ENCODE data around the gene SPAG4.
A peak's percentile ranks its signal among the peaks of the same experiment; 100 is the strongest.

SPAG4 gene

GRCh38 chr20:35600176-35600992, 15.2 kb upstream of the SPAG4 start:
- ATAC-seq = no peak

DNA sequence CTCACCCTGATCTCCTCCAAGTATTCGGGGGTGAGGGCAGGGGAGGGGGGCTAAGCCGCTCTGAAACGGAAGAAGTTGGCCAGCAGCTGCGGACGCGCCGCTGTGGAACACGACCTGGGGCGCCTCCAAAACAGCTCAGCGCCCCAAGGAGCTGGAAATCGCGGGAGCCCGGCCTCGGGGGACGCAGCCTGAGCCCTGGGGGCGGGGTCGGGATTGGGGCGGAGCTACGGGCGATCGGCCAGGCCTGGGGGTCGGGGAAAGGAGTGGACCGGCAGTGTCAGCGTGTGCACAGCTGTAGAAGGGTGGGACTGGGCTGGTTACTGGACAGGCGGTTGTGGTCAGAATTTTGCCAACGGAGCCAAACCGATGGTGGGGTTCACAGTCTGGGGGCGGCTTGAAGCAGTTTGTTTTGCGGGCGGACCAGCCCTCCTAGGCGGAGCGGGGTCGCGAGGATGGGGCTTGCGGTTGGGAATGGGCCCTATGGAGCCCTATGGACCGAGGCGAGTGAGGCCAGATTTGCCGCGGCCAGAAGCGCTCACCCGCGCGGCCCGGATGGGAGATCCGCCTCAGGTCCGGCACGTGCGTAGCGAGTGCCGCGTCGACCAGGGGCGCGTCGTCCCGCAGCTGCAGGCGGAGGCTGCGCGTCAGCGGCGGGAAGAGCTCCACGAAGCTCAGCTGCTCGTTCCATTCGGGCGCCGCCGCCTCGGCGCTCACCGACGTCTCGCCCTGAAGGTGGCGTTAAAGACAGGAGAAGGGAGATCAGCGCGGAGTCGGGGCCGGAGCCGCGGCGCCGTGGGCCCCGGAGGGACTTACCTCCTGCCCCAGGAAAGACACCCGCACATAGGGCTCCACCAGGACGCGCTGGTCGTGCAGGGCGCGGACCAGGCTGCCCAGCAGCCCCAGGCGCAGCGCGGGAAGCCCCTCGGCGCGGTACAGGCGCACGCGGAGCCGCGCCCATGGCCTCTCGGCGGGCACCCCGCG, 14.3 kb upstream of the SPAG4 start:
- peak; percentile 89 to 94 for ATAC-seq

- no peak for ATAC-seq
Observed at GRCh38 chr20:35601990-35602389, 13.6 kb upstream of the SPAG4 start.

GRCh38 chr20:35602851-35603495, 12.7 kb upstream of the SPAG4 start:
- no peak for ATAC-seq

DNA sequence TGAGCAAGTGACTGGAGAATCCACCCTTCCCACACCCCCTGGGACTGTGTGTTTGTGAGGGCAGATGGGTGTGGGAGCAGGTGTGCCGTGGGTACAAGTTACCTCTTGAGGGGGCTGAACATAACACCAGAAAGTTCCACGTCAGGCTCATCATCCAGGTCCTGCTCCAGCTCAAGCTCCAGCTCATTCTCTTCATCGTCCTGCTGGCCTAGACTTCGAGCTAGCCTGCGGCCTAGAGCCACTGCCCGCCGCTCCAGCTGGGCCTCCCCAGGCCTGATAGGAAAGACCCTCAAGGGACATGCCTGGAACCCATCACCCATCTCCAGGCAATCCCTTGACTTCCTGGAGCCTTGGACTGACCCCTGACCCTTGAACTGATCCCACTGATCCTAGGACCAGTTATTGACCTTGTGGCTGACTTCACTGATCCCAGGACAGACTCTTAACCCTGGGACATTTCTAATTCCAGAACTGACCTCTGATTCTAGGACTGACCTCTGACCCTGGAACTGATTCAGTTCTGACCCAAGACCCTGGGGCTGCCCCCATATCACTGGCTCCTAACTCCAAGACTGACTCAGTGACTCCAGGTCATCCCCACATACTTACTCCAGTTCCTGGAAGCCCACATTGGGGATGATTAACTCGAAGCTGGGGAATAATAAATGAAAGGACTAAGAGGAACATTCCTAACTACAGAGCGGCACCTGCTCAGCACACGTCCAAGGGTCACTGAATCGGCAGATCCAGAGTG, 11.8 kb upstream of the SPAG4 start:
- no peak for ATAC-seq

DNA sequence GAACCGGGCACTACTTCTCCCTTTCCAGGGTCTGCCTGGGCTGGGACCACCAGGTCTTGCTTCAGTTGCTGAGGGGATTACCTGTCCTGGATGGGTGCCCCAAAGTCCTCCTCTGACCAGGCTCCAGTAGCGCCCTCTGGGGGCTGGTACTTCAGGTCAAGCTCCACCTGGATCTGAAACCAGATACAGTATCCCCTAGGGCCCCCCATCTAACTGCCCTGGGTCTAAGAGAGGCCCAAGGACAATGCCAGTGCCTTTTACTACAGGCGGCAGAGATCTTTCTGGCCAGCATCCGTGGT, 11.2 kb upstream of the SPAG4 start:
- ATAC-seq = no peak

DNA sequence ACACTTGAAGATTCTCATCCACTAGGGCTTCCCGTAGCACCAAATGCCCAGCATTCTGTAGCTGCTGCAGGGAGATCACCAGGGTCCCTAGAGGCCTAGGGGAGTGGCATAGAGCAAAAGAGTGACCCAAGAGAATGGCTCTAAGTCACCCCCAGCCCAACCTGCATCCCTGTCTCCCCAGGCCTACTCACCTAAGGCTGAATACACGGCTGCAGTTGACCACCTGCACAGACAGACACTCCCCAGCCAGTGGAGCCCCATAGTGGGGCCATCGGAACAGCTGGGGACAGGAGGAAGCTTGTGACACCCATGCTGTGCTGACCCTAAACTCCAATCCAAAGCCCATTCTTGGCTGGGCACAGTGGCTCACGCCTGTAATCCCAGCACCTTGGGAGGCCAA, 9.5 kb upstream of the SPAG4 start:
- ATAC-seq = no peak

DNA sequence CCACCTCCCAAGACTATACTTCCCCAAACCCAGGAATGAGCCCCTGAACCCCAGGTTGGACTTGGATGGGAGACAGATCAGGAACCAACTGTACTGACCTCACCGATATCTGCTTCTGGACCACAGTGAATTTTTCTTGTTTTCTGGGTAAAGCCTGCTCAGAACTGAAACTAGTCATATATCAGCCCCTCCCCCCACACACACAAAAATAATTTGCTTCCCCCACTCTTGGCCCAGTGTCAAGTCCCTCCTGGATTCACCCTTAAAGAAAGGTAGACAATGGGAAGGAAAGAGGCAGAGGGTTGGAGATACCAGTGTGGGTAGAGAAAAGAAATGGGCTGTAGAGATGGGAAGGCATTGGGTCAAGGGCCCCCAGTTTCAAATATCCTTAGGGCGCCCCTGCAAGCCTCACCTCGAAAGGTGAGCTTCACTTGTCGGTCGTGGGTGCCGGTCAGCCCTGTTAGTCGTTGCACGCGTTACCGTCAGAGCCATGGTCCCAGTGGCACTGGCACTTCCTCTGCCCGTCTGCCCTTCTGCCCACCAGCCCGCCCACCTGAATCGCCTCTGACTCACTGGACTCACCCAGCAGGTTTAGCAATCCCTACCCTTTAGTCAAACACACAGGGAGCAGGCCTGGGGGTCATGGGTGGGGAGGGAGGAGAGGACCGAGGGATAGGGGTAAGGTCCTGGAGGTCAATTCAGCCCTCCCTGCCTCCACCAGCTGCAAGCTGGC, 8.5 kb upstream of the SPAG4 start:
- no peak for ATAC-seq

DNA sequence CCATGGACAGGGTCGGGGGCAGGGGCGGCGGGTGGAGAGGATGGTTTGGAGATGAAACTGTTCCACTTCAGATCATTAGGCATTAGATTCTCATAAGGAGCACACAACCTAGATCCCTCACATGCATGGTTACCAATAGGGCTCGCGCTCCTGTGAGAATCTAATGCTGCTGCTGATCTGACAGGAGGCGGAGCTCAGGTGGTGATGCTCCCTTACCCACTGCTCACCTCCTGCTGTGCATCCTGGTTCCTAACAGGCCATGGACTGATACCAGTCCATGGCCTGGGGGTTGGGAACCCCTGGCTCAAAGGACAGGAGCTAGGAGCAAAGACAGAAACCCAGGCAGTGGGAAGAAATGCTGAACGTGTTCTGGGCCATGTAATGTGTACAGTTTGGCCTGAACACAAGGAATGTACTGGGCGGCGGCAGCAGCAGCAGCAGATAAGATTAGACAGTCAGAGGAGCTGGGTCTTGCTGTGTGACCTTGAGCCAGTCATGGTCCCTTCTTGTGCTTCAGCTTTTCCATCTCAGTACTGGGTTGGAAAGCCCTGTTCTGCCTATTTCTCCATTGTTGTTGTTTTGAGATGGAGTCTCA, 4.7 kb upstream of the SPAG4 start:
- no peak for ATAC-seq

DNA sequence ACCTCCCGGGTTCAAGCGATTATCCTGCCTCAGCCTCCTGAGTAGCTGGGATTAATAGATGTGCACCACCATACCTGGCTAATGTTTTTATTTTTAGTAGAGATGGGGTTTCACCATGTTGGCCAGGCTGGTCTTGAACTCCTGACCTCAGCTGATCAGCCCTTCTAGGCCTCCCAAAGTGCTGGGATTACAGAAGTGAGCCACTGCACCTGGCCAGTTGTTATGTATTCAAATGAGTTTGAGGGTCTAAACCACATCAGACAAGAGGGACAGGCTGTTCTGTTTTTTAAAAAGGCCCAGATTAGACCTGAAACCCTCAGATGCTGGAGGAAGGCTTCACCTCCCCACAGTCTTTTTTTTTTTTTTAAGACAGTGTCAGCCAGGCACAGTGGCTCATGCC, 4.1 kb upstream of the SPAG4 start:
- ATAC-seq = no peak

GRCh38 chr20:35616465-35617396, 1.1 kb downstream of the SPAG4 start:
- no peak for ATAC-seq

GRCh38 chr20:35617397-35618262, 2.0 kb downstream of the SPAG4 start:
- ATAC-seq = no peak

- ATAC-seq = no peak
Observed at GRCh38 chr20:35618263-35619131, 2.9 kb downstream of the SPAG4 start.

- peak; percentile 49 to 57 for ATAC-seq
Observed at GRCh38 chr20:35619196-35620095, 3.8 kb downstream of the SPAG4 start.

- no peak for ATAC-seq
Observed at GRCh38 chr20:35620818-35621559, 5.4 kb downstream of the SPAG4 start.

DNA sequence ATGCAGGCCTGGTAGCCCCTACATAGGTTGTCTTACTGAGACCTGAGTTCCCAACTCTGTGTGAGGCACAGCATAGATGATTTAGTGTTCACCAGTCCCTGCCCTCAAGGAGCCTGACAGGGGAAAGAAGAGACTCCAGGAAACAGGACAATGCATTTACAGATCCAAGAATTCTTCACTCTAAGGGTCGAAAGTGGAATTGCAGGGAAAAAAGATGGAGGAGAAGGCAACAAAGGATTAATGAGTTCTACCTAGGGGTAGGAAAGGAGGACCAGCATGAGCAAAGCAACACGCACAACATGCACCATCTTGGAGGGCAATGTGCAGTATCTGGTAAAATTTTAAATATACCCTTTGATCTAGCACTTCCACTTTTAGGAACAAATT, 5.9 kb downstream of the SPAG4 start:
- no peak for ATAC-seq
